Testis (tissue), 3 donors: ENCODE data around the gene DYNLT3. TPM values are rescaled to one million over a fixed set of nuclear protein-coding genes. Genes with fewer than 3 reads are reported as not detected.

Experiments
- DNase-seq: peaks from one replicate; pipeline ENCODE4 v3.0.0-alpha.2; 2019
- H3K27ac ChIP-seq, 2 donors: fragments of 200-600 bp; sonication (generic); one replicate each; pipeline ENCODE4 v1.5.1; 2019
- H3K27me3 ChIP-seq: fragments of 200-600 bp; sonication (generic); one replicate; pipeline ENCODE4 v1.5.1; 2019
- H3K36me3 ChIP-seq: fragments of 200-600 bp; sonication (generic); one replicate; pipeline ENCODE4 v1.5.1; 2017; ENCODE audit warnings: low read depth; ENCODE audit errors: missing control alignments
- H3K4me1 ChIP-seq: fragments of 200-600 bp; sonication (generic); one replicate; pipeline ENCODE4 v1.5.1; 2019
- H3K4me3 ChIP-seq, 2 donors: fragments of 200-600 bp; sonication (generic); one replicate each; pipeline ENCODE4 v1.5.1; 2017 to 2019
- H3K9me3 ChIP-seq: fragments of 200-600 bp; sonication (generic); one replicate; pipeline ENCODE4 v1.5.1; 2017
- CTCF ChIP-seq, 3 experiments: fragments of 450-650 bp in 2 of 3; fragments of 200-600 bp in 1 of 3; sonication (generic) in 1 of 3; IDR thresholded peaks; one replicate each; pipeline ENCODE4 v1.5.1; 2016 to 2019; ENCODE audit warnings: antibody characterized with exemption in 3 of 3, mild to moderate bottlenecking in 2 of 3, moderate library complexity in 1 of 3
- POLR2A ChIP-seq: fragments of 450-650 bp; IDR thresholded peaks from one replicate; pipeline ENCODE4 v1.6.1; 2017; ENCODE audit warnings: antibody characterized with exemption, mild to moderate bottlenecking, moderate library complexity
- WGBS, 2 donors: methylation state at CpG; one replicate each; pipeline ENCODE4 v1.1.5; 2018; 5-methylcytosine and 5-hydroxymethylcytosine counted together
- intact Hi-C: fragments of 100-400 bp; cut with DNase I; formaldehyde crosslinking; loops from one replicate; pipeline ENCODE4 v1.15.1; 2023; ENCODE audit warnings: low total_unique reads
- polyA plus RNA-seq: library from polyadenylated mRNA; stranded (reverse); fragments of 350-450 nt; fragmentation: Illumina TruSeq; extraction: RNeasy Lipid Tissue Mini Kit (QIAGEN cat#74804); gene quantifications from one replicate; pipeline ENCODE4 v1.2.3, GENCODE V29; 2014; ENCODE audit warnings: low read depth, low replicate concordance; ENCODE audit not compliant: insufficient read depth
- total RNA-seq, 2 donors: library from RNA; depleted of rRNA; stranded (reverse); fragments of >200 nt; gene quantifications; one replicate each; pipeline ENCODE4 v1.2.3, GENCODE V29; 2016

The DYNLT3 gene
- total and polyA plus RNA-seq, 3 donors from 2014 or later, result 11.1 to 20.1 (median 11.7) TPM

GRCh38 chrX:37875675-37876074 lies 28.3 kb upstream of the DYNLT3 start:
- Histone ChIP-seq H3K27me3 (no peaks in the 10 kb centered on the region), H3K27ac (no peak overlapping the region), H3K36me3 (no peaks in the 10 kb centered on the region), H3K4me1 (no peaks in the 10 kb centered on the region), H3K4me3 (no peak overlapping the region), H3K9me3 (no peaks in the 10 kb centered on the region)
- no peak for DNase-seq
- intact Hi-C loops, result no loop called here
- no peak for TF ChIP-seq POLR2A
- no peak for TF ChIP-seq CTCF (IDR thresholded peaks at IDR 0.05)
- 56 to 69% methylated on average over 1 of the region's 1 CpG for WGBS, 2 donors

- H3K4me3 ChIP-seq, result no peak overlapping the region
- H3K4me1 ChIP-seq, result no peaks in the 10 kb centered on the region
- TF ChIP-seq CTCF (IDR thresholded peaks at IDR 0.05) (no peak), POLR2A (no peak)
- no peak overlapping the region for H3K27ac ChIP-seq
- 82 to 90% methylated on average over 1 of the region's 1 CpG for WGBS, 2 donors
- H3K9me3 ChIP-seq, result no peaks in the 10 kb centered on the region
- H3K36me3 ChIP-seq, result no peaks in the 10 kb centered on the region
- DNase-seq, result no peak
- intact Hi-C loops, result no loop called here
- H3K27me3 ChIP-seq, result no peaks in the 10 kb centered on the region
These were observed 25.8 kb upstream of the DYNLT3 start for GRCh38 chrX:37873220-37873619.

GRCh38 chrX:37872303-37872655 lies 24.9 kb upstream of the DYNLT3 start:
- WGBS, 2 donors, result 89 to 90% methylated on average over 1 of the region's 1 CpG
- no peaks in the 10 kb centered on the region for H3K9me3 ChIP-seq
- H3K27me3 ChIP-seq, result no peaks in the 10 kb centered on the region
- no peak overlapping the region for H3K4me3 ChIP-seq
- H3K27ac ChIP-seq, result no peak overlapping the region
- no peaks in the 10 kb centered on the region for H3K36me3 ChIP-seq
- no peak for TF ChIP-seq POLR2A
- no peak for TF ChIP-seq CTCF (IDR thresholded peaks at IDR 0.05)
- H3K4me1 ChIP-seq, result no peaks in the 10 kb centered on the region
- intact Hi-C loops, result no loop called here
- DNase-seq, result no peak

GRCh38 chrX:37871626-37872302 lies 24.4 kb upstream of the DYNLT3 start:
- H3K9me3 ChIP-seq, result no peaks in the 10 kb centered on the region
- H3K27me3 ChIP-seq, result no peaks in the 10 kb centered on the region
- H3K27ac ChIP-seq, result no peak overlapping the region
- no peaks in the 10 kb centered on the region for H3K4me1 ChIP-seq
- no peak for DNase-seq
- TF ChIP-seq POLR2A (no peak), CTCF (IDR thresholded peaks at IDR 0.05) (no peak)
- no peaks in the 10 kb centered on the region for H3K36me3 ChIP-seq
- intact Hi-C loops, result no loop called here
- no peak overlapping the region for H3K4me3 ChIP-seq
- 80 to 81% methylated on average over 3 to 4 of the region's 4 CpGs for WGBS, 2 donors

- intact Hi-C loops, result no loop called here
- no peak for DNase-seq
- no peak overlapping the region for H3K4me3 ChIP-seq
- 83 to 91% methylated on average over 1 to 3 of the region's 3 CpGs for WGBS, 2 donors
- no peaks in the 10 kb centered on the region for H3K9me3 ChIP-seq
- no peak overlapping the region for H3K27ac ChIP-seq
- H3K27me3 ChIP-seq, result no peaks in the 10 kb centered on the region
- no peak for TF ChIP-seq POLR2A
- TF ChIP-seq CTCF (IDR thresholded peaks at IDR 0.05), result no peak
- no peaks in the 10 kb centered on the region for H3K4me1 ChIP-seq
- no peaks in the 10 kb centered on the region for H3K36me3 ChIP-seq
These were observed 20.3 kb upstream of the DYNLT3 start for GRCh38 chrX:37867536-37868153.
